ENCODE measurements around the gene MSRB3.

MSRB3 gene

DNA sequence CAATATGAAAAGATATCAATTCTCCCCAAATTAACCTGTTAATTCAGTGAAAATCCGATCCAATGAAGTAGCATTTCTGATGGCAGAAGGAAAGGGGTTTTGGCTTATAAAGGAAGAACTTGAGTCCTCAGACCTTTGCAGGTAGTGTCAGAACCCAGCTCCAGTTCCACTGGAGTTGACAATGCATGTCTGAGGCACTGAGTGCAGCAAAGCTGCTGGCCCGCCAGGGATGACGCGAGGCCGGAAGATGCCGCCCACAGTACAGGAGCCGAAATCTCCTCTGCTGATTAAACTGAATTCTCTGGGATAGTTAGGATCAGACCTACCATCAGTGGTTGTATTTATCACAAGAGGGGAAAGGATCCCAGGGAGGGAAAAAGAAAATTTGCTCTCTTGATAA lies 220.7 kb downstream of the MSRB3 start:
- no peak for DNase-seq (ENCODE audit: low spot score)

DNA sequence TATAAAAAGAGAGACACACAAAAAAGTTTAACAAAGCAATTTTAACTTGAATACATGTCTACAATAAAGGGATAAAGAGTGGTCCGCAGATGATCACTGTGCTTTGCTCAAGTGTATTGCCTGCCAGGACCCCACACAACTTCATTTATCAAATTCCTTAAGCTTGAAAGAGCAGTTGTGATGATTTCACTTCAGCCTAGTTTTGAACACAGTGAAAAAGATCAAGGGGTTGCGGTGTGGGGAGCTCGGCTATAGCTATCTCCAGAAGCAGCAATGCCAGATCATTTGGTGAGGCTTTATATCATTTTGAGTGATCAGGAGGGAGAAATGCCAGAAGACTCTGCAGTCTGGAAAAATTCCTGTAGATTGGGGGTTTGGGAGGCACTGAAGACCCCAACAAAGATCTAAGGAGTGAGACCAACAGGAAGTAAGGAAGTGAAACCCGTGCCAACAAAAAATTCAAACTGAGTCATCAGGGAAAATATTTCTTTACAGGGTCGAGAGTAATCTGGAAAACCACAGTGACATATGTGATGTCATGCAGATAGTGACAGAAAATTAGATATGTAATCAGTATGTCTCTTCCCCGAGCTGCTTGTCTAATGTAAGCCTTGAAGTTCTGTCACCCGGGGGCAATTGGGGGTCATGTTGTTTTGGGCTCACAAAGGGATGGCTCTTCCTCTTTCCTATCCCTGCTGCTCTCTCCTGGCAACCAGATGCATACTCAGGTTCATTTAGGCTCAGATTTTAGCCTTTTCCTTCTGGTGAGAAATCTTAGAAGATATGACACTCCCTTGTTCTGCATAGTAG lies 221.8 kb downstream of the MSRB3 start:
- no peak for DNase-seq (ENCODE audit: low spot score)

DNA sequence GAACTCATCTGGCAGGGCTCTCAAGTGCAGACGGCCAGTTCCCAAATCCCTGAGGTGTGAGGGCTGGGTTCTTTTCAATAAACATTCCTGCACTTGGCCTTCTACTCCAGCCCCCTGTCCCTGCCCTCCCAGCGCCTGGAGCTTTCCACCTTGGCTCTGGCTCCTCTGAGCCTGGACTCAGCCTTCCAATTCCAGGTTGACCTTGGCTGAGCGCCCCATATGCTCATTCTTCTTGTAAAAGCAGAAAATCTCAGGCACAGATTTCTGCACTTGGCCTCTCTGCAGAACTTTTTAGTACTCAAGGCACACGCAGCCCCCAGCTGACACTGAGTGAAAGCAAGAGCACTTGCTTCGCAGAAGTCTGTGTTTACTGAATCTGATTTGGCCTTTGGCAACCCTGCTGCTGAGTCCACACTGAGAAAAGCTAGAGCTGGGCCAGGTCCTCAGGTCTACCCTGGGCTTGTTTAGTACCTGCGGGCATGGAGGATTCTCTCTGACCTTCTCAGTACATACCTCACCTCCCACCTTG lies 222.7 kb downstream of the MSRB3 start:
- DNase-seq (ENCODE audit: low spot score): no peak

DNA sequence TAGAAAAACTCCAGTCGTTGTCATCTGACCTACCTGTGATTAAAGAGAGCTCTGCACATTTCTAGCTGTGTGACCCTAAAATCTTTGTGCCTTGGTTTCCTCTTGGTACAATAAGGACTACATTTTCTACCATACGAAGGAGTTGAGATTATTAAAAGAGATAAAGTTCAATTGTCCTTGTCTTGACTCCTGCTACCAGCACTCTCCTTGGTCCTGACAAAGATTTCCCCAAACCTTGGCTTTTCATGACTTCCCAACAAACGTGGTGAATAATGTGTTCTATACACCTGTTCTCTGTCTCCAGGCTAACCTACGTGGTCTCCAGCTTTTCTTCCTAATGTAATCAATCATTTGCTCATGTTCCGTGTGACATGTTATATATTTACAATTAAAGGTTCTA lies 223.5 kb downstream of the MSRB3 start:
- DNase-seq (ENCODE audit: low spot score): no peak

DNA sequence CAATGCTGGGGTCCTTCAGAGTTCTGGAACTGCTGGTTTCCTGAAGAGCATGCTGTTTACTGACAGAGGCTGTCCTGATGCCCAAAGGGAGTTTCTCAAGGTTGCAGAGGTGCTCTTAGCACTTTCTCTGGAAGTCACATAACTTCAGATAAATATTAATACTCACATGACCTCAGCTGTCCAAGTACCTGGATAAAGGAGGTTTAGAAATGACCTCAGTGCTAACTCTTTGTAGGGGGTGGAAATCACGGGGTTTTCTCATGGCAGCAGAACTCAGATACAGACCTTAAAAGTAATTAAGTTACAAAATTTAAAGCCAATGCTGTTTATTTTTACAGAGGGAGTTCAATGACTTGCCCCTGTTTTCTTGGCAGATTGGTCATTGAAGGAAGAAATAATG lies 225.9 kb downstream of the MSRB3 start:
- DNase-seq (ENCODE audit: low spot score): no peak

DNA sequence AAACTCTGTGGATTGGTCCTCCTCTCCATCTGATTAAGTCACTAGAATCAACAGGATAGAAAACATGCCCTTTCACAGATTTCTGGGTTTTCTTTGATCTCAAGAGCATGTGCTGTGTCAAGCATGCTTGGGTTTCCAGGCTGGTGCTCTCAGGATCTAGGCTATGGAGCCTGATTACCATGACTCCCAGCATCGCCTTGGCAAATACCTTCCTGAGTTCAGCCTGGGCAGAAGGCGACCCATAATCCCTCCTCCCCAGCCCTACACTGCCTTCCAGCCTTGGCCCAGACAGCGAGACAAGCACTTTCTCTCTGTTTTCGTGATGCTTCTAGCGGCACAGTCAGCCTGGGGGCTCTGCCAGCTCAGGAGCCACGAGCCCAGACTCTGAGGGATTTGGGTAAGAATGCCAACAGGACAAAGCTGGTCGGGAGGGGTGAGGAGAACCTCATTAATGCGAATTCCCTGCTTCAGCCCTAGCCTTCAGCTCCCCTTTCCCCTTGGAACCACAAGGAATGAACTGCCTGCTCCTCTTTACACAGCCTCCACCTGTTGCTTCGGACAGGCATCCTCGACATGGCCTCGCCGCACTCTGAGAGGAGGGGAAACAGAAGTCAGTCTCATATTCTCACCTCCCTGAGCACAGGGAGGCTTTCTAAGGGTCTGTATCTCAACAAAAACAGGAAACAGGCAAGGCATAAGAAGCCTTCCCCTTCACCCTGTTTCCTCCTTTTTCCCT lies 227.1 kb downstream of the MSRB3 start:
- no peak for DNase-seq (ENCODE audit: low spot score)

DNA sequence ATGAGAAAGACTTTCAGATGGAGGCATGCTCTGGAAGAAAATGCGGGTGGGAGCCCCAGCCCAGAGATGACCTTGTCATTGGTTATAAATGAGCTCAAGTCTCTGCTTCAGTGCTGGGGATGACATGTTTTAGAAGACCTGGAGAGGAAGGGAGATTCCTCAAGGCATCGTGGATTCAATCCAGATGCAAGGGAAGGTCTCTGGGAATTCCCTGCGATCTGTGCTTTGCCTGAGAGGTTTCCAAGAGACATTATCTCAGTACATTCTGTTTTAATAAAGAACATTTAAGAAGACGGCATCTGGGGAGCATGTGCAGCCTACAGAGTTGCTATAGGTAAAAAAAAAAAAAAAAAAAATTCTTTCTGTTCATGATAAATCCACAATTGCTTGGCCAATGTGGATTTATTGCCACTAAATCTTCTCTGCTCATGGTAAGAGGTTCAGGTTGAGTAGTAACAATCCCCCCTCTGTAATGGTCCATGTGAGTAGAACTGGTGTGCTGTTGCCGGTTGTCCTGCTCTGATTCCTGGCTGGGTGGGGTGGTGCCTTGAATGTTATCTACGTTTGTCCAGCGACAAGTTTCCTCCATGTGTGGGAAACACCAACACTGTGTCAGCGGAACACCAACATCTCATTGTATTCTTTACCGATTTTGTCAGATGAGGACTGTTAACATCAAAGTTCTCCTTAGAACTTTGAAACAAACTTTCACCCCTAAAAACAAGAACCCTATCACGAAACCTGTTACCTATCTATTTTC lies 230.0 kb downstream of the MSRB3 start:
- no peak for DNase-seq (ENCODE audit: low spot score)

DNA sequence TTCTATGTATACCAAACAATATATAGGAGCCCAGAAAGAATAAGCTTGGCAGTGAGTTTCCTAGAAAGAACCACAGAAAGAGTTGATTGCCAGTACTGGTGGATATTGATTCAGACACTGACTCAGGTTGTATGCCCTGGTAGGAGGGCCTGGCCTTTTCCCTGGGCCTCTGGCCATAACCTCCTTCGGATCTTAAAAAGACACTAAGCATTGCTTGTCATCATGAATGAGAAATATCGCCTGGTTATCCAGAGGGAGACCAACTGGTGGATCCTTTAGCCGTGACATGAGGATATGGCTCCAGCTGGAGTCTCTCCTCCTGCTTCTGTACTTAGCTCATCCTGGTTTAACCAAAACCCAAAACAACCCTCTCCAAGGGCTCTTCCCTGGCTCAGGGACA lies 231.5 kb downstream of the MSRB3 start:
- DNase-seq (ENCODE audit: low spot score): no peak

DNA sequence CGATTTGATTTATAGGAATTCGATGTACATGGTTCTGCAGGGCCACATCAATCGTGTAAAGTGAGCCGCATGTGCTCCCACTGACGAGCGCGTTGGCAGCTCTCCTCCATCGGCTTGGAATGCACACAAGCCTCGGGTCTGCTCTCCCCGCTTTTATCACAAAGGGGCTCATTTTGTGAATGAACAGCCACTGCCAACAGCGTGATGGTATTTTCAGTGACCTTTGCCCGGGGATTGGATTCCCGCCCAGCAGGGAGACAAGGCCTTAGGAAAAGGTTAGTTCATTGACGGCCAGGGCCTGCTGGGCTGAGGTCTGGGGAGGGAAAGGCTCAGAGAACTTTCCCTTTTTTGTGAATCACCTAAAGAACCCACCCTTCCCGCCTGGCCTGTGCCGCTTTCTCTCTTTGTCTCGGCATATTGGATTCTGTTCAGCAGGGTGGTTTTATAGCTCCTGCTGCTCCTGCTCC lies 232.1 kb downstream of the MSRB3 start:
- no peak for DNase-seq (ENCODE audit: low spot score)

DNA sequence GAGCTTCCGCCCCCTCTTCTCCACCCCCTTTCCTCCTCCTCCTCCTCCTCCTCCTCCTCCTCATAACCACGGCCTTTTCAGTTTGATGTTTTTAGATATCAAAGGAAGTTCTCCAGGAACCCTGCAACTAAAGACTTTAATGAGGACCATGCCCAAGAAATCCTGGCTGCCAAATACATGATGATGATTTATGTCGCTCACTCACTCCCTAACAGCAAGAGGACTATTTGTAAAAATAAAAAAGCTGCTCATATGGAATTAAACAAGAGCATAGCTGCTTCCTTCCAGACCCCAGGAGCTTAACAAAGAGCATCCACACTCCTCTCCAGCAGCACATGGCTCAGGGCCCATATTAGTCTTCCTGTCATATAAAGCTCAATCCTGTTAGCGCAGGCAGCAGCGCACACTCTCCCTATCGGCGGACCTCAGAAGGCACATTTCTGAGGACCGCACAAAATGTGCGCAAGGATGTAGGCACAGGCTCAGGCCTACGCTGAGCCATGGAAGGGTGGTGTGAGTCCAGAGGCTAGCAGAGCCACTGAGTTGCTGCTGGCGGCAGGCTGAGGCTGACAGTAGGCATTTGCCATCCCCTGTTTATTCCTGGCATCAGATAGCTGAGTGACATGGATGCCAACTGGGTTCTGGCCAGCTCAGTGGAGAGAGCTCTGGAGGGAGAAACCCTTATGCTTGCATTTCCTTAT lies 232.8 kb downstream of the MSRB3 start:
- no peak for DNase-seq (ENCODE audit: low spot score)

DNA sequence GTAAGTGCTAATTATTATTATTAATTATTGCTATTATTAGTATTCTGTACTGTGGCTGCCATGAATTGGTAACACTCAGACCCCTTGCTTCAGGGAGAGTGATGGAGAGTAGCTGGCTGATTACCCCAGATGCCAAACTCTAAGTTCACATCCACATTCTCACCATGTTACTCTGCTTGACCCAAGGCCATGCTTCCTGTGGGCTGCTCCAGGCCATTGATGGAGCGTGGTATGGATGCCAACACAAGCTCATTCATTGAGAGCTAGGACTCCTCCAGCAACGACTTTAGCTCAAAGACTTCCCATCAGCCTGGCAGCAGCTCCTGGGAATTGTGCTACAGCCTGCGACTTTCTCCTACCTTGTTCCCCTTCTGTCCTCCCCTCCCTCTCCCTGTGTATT lies 233.4 kb downstream of the MSRB3 start:
- no peak for DNase-seq (ENCODE audit: low spot score)
